NCI-H1105 (cell line): ENCODE results near the gene TTC27.
A peak's percentile ranks its signal among the peaks of the same experiment; 100 is the strongest.

ENCODE experiments used
- DNase-seq: peaks from one replicate; lab custom pipeline; 2025; lab: John Stamatoyannopoulos, UW

TTC27 gene

GRCh38 chr2:32755666-32756065 is 127.8 kb downstream of the TTC27 start:
- DNase-seq = no peak

- no peak for DNase-seq
These were observed 128.4 kb downstream of the TTC27 start for GRCh38 chr2:32756074-32756727.

- DNase-seq = no peak
These were observed 130.4 kb downstream of the TTC27 start for GRCh38 chr2:32758232-32758631.

GRCh38 chr2:32760628-32761027 is 132.8 kb downstream of the TTC27 start:
- no peak for DNase-seq

GRCh38 chr2:32768387-32769174 is 140.7 kb downstream of the TTC27 start:
- DNase-seq = no peak

GRCh38 chr2:32770360-32770759 is 142.5 kb downstream of the TTC27 start:
- DNase-seq = no peak

- peak; percentile 5 for DNase-seq
These were observed 145.0 kb downstream of the TTC27 start for GRCh38 chr2:32772638-32773447.

GRCh38 chr2:32773448-32773808 is 145.6 kb downstream of the TTC27 start:
- no peak for DNase-seq

- DNase-seq = no peak
These were observed 148.1 kb downstream of the TTC27 start for GRCh38 chr2:32775954-32776353.

GRCh38 chr2:32777714-32778113 is 149.9 kb downstream of the TTC27 start:
- DNase-seq = no peak

- no peak for DNase-seq
These were observed 153.1 kb downstream of the TTC27 start for GRCh38 chr2:32780961-32781360.

- no peak for DNase-seq
These were observed 155.6 kb downstream of the TTC27 start for GRCh38 chr2:32783469-32783868.

- no peak for DNase-seq
These were observed 156.1 kb downstream of the TTC27 start for GRCh38 chr2:32783933-32784332.

- DNase-seq = no peak
These were observed 159.4 kb downstream of the TTC27 start for GRCh38 chr2:32787207-32787606.

- DNase-seq = no peak
These were observed 160.3 kb downstream of the TTC27 start for GRCh38 chr2:32788114-32788513.

GRCh38 chr2:32792416-32792815 is 164.6 kb downstream of the TTC27 start:
- no peak for DNase-seq

GRCh38 chr2:32798829-32799228 is 171.0 kb downstream of the TTC27 start:
- no peak for DNase-seq

GRCh38 chr2:32801741-32802140 is 173.9 kb downstream of the TTC27 start:
- DNase-seq = no peak

- no peak for DNase-seq
These were observed 175.0 kb downstream of the TTC27 start for GRCh38 chr2:32802877-32803276.

GRCh38 chr2:32804205-32804604 is 176.4 kb downstream of the TTC27 start:
- no peak for DNase-seq

- no peak for DNase-seq
These were observed 177.6 kb downstream of the TTC27 start for GRCh38 chr2:32805104-32806095.

GRCh38 chr2:32806857-32807256 is 179.0 kb downstream of the TTC27 start:
- no peak for DNase-seq
